ENCODE data around the gene SYCP2. TPM values are rescaled to one million over a fixed set of nuclear protein-coding genes. Genes with fewer than 3 reads are reported as not detected.

SYCP2 gene
- total RNA-seq, 1 experiment from 2014 or later = 0.70 TPM

DNA sequence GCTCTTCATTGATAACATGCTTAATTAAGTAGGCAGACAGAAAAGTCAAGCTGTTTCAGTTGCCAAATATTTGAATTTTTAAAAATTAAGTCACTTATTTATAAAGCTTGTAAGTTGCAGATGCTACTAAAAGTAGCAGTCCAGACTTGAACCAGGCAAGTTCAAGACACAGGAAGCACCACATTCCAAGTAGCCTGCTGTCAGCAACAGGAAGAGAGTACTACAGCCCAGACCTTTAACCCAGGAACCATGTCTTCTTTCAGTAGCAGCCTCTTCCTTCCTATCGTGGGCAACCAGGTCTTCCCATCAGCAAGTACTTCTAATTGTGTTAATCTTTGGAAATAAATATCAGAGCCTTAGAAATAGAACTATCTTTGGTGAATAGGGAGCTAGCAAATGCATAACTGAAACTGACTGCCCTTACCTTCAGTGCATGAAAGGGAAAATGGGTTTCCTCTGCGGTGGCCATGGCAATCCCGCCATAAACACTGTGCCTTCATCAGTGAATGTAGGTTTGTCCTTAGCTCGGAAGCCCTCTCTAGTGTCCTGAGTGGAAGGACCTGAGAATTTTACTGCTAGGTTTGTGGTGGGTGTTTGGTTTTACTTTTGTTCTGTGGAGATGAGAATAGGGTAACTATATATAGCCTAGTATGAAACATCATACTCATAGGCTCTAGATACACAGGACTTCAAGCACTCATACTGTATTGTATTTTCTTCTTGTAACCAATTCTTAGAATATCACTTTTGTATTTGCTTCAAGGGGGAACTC, 95.6 kb downstream of the SYCP2 start:
- peaks cover 46% of the 10 kb centered on the region for H3K27me3 Mint-ChIP-seq (ENCODE audit: low read depth)

More for the DNA sequence above, 95.6 kb downstream of the SYCP2 start:
- no peak overlapping the region for H4K8ac ChIP-seq (replicated peaks; ENCODE audit: insufficient read length, low read depth, low read length)
- no peak overlapping the region for H3K14ac ChIP-seq (ENCODE audit: insufficient read depth, low read length)
- no peak overlapping the region for H2BK15ac ChIP-seq (ENCODE audit: low read depth, low read length)
- H3K9me3 ChIP-seq (ENCODE audit: control insufficient read depth, low read depth, low read length) = no peaks in the 10 kb centered on the region
- H3K9ac ChIP-seq (ENCODE audit: extremely low read depth, insufficient read length, low read length) = no peak overlapping the region
- H3K4me2 ChIP-seq (ENCODE audit: insufficient read depth, insufficient read length, low read length) = no peak overlapping the region
- Mint-ChIP-seq H3K36me3 (ENCODE audit: insufficient read depth in 1 of 3, low read depth in 3 of 3) (no peaks in the 10 kb centered on the region), H3K9me3 (peaks cover 0 to 3% of the 10 kb centered on the region in 2 experiments; a peak in 1 of 5 replicates), H3K27ac (no peak overlapping the region; a peak in 1 of 7 replicates), H3K4me1 (peaks cover 11 to 14% of the 10 kb centered on the region in 2 experiments), H3K4me3 (no peak overlapping the region)
- H4K91ac ChIP-seq (ENCODE audit: insufficient read length, low read depth, low read length) = no peak overlapping the region
- no peak overlapping the region for H3K23ac ChIP-seq (ENCODE audit: insufficient read length, low read depth, low read length)
- H3K79me1 ChIP-seq (ENCODE audit: insufficient read depth, low read depth, low read length, poor library complexity, severe bottlenecking) = no peaks in the 10 kb centered on the region
- H3K27me3 ChIP-seq (ENCODE audit: insufficient read depth, low read length) = no peaks in the 10 kb centered on the region; the same call in 1 of the 2 replicates
- no peak overlapping the region for H4K5ac ChIP-seq (ENCODE audit: insufficient read length, low read depth, low read length)
- no peak overlapping the region for H2BK12ac ChIP-seq (ENCODE audit: insufficient read length, low read depth, low read length)
- DNase-seq = no peak
- H3K27ac ChIP-seq (ENCODE audit: insufficient read length, low read depth, low read length) = no peak overlapping the region
- H2BK120ac ChIP-seq (ENCODE audit: low read depth, low read length, poor library complexity, severe bottlenecking) = no peak overlapping the region
- no peak overlapping the region for H2AFZ ChIP-seq (ENCODE audit: low read length)
- H3K56ac ChIP-seq (ENCODE audit: insufficient read length, low read depth, low read length) = no peak overlapping the region
- H4K20me1 ChIP-seq (ENCODE audit: control insufficient read depth, insufficient read depth, insufficient read length) = no peaks in the 10 kb centered on the region
- H3K4me1 ChIP-seq (ENCODE audit: insufficient read depth, low read length) = no peaks in the 10 kb centered on the region
- H3K23me2 ChIP-seq (ENCODE audit: insufficient read length, low read depth, low read length, poor library complexity, severe bottlenecking) = no peaks in the 10 kb centered on the region
- no peak overlapping the region for H3K4ac ChIP-seq (ENCODE audit: low read depth, low read length)
- H3K18ac ChIP-seq (ENCODE audit: insufficient read length, low read depth, low read length) = no peak overlapping the region
- TF ChIP-seq, protein P1, sequence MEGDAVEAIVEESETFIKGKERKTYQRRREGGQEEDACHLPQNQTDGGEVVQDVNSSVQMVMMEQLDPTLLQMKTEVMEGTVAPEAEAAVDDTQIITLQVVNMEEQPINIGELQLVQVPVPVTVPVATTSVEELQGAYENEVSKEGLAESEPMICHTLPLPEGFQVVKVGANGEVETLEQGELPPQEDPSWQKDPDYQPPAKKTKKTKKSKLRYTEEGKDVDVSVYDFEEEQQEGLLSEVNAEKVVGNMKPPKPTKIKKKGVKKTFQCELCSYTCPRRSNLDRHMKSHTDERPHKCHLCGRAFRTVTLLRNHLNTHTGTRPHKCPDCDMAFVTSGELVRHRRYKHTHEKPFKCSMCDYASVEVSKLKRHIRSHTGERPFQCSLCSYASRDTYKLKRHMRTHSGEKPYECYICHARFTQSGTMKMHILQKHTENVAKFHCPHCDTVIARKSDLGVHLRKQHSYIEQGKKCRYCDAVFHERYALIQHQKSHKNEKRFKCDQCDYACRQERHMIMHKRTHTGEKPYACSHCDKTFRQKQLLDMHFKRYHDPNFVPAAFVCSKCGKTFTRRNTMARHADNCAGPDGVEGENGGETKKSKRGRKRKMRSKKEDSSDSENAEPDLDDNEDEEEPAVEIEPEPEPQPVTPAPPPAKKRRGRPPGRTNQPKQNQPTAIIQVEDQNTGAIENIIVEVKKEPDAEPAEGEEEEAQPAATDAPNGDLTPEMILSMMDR (conservative IDR thresholded peaks at IDR 0.05) = no peak
- no peak overlapping the region for H3T11ph ChIP-seq (ENCODE audit: low read length)
- no peak overlapping the region for H2BK5ac ChIP-seq (ENCODE audit: insufficient read length, low read length)
- H2BK20ac ChIP-seq (ENCODE audit: low read depth, low read length, poor library complexity, severe bottlenecking) = no peak overlapping the region
- no peak overlapping the region for H2AK5ac ChIP-seq (ENCODE audit: insufficient read length, low read length)
- no peaks in the 10 kb centered on the region for H3K79me2 ChIP-seq (ENCODE audit: insufficient read depth, low read length)
- no CpG with 5 or more reads among the region's 4 CpGs for WGBS (ENCODE audit: extremely low coverage, insufficient read length, low lambda C conversion rate)

Data from H9 (cell line).